K562 (cell line): ENCODE data around the gene KIAA2012. TPM values are rescaled to one million over a fixed set of nuclear protein-coding genes. Genes with fewer than 3 reads are reported as not detected.

Source experiments
- BCOR ChIP-seq: fragments of 450-650 bp; IDR thresholded peaks from 2 replicates; pipeline ENCODE4 v1.6.1; 2016
- FOXA1 ChIP-seq: fragments of 450-650 bp; IDR thresholded peaks from 2 replicates; pipeline ENCODE4 v1.6.1; 2016; ENCODE audit warnings: mild to moderate bottlenecking, borderline replicate concordance
- FOXJ2 ChIP-seq: fragments of 200-800 bp; sonication (Bioruptor generic); IDR thresholded peaks from 2 replicates; pipeline ENCODE4 v1.6.1; 2016; ENCODE audit warnings: missing genetic modification characterization, missing compliant biosample characterization
- FOXM1 ChIP-seq, 2 experiments: fragments of 450-650 bp in 1 of 2; sonication (generic) in 1 of 2; formaldehyde crosslinking in 1 of 2; IDR thresholded peaks; 2 replicates each; pipeline versions ENCODE4 v1.6.1 to v1.9.0; 2017 to 2022; ENCODE audit warnings: low read depth in 2 of 2, mild to moderate bottlenecking in 2 of 2, missing genetic modification reagents in 1 of 2, moderate library complexity in 1 of 2
- L3MBTL2 ChIP-seq: fragments of 450-650 bp; IDR thresholded peaks from 2 replicates; pipeline ENCODE4 v1.6.1; 2016; ENCODE audit warnings: mild to moderate bottlenecking, moderate library complexity
- LARP7 ChIP-seq: fragments of 450-650 bp; IDR thresholded peaks from 2 replicates; pipeline ENCODE4 v1.6.1; 2016
- PCBP2 ChIP-seq: fragments of 200-400 bp; formaldehyde crosslinking; IDR thresholded peaks from 2 replicates; pipeline ENCODE4 v1.6.1; 2018; ENCODE audit warnings: low read length, low read depth, mild to moderate bottlenecking, moderate library complexity; ENCODE audit not compliant: poor library complexity, severe bottlenecking
- SMAD4 ChIP-seq: fragments of 250-450 bp; sonication (Bioruptor Pico); conservative IDR thresholded peaks from 2 replicates; pipeline ENCODE4 v1.8.0; 2021; ENCODE audit warnings: inconsistent platforms, mild to moderate bottlenecking, moderate library complexity
- TAF1 ChIP-seq: IDR thresholded peaks from 2 replicates; pipeline ENCODE4 v1.6.1; 2011; ENCODE audit warnings: mild to moderate bottlenecking, low read length, moderate library complexity; ENCODE audit not compliant: insufficient read depth, control insufficient read depth, severe bottlenecking; ENCODE audit errors: extremely low read depth
- ZFX ChIP-seq: sonication (generic); formaldehyde crosslinking; IDR thresholded peaks from 2 replicates; pipeline ENCODE4 v1.8.0; 2022; ENCODE audit warnings: mild to moderate bottlenecking, missing genetic modification reagents, moderate library complexity
- ZNF778 ChIP-seq: fragments of 450-650 bp; formaldehyde crosslinking; IDR thresholded peaks from 2 replicates; pipeline ENCODE4 v1.4.0; 2020; ENCODE audit warnings: mild to moderate bottlenecking, moderate library complexity
- polyA plus RNA-seq, 8 experiments: library from polyadenylated mRNA; depleted of rRNA in 4 of 8; stranded (reverse) in 5 of 8; unstranded in 3 of 8; fragments of >200 nt; fragmentation: Nextera tagmentation in 2 of 8; fragmentation: Illumina TruSeq in 1 of 8; extraction: Ambion mirVana in 2 of 8; extraction: Trizol in 1 of 8; gene quantifications; 2 replicates each; pipeline versions ENCODE4 v1.2.1 to v1.2.3, GENCODE V29; 2011 to 2014; ENCODE audit warnings: inconsistent platforms in 1 of 8, missing spikeins in 1 of 8
- total RNA-seq, 7 experiments: library from RNA; depleted of rRNA in 6 of 7; stranded (reverse); fragments of >200 nt in 6 of 7; fragmentation: Illumina TruSeq in 2 of 7; extraction: Trizol in 2 of 7; gene quantifications; 2 replicates each; pipeline versions ENCODE4 v1.2.1 to v1.2.3, GENCODE V29; 2011 to 2021; ENCODE audit warnings: low replicate concordance in 1 of 7
- TF ChIP-seq, protein P1 (sequence below): fragments of 250-450 bp; sonication (Bioruptor Pico); IDR thresholded peaks from 2 replicates; pipeline ENCODE4 v1.8.0; 2022; ENCODE audit warnings: moderate library complexity, mild to moderate bottlenecking, inconsistent platforms
- TF ChIP-seq, protein P2 (sequence below): fragments of 450-650 bp; IDR thresholded peaks from 2 replicates; pipeline ENCODE4 v1.6.1; 2017; ENCODE audit warnings: antibody characterized with exemption
- TF ChIP-seq, protein P3 (sequence below), 2 experiments: fragments of 250-450 bp in 1 of 2; fragments of 450-650 bp in 1 of 2; sonication (Bioruptor Pico) in 1 of 2; IDR thresholded peaks; 2 replicates each; pipeline versions ENCODE4 v1.6.1 to v1.8.0; 2016 to 2021; ENCODE audit warnings: mild to moderate bottlenecking in 2 of 2, moderate library complexity in 2 of 2, missing compliant biosample characterization in 1 of 2, missing genetic modification characterization in 1 of 2
- TF ChIP-seq, protein P4 (sequence below): sonication (generic); formaldehyde crosslinking; IDR thresholded peaks from 2 replicates; pipeline ENCODE4 v1.8.0; 2023; ENCODE audit warnings: mild to moderate bottlenecking, missing genetic modification reagents

Gene KIAA2012
- total and polyA plus RNA-seq, 9 of the 15 experiments (the other 6 are each of a cell fraction or from before 2014, with no cell fraction given), result not detected

DNA sequence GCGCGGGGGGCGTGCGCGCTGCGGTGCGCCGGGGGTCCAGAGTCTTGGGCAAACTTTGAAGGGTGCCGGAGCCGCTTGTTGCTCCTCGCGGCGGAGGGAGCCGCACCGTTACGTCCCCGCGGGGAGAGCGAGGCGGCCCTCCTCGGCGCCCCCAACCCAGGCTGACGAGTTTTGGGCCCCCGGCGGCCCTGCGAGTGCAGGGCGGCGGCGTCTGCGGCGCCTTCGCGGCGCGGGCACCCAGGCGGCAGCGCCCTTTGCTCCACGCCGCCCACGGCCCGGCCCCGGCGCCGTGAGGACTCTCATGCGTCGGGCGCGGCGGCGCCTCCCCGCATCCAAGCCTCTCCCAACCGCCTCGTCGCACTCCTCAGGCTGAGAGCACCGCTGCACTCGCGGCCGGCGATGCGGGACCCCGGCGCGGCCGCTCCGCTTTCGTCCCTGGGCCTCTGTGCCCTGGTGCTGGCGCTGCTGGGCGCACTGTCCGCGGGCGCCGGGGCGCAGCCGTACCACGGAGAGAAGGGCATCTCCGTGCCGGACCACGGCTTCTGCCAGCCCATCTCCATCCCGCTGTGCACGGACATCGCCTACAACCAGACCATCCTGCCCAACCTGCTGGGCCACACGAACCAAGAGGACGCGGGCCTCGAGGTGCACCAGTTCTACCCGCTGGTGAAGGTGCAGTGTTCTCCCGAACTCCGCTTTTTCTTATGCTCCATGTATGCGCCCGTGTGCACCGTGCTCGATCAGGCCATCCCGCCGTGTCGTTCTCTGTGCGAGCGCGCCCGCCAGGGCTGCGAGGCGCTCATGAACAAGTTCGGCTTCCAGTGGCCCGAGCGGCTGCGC, 38.6 kb upstream of the KIAA2012 start (continued):
- no peak for TF ChIP-seq FOXJ2
- TF ChIP-seq, protein P1, sequence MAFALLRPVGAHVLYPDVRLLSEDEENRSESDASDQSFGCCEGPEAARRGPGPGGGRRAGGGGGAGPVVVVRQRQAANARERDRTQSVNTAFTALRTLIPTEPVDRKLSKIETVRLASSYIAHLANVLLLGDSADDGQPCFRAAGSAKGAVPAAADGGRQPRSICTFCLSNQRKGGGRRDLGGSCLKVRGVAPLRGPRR, result no peak
- 0 out of 2 replicates have a peak, but pooled peaks have one; percentile 8 for TF ChIP-seq SMAD4 (CRISPR knock-in tag)
- 0 out of 2 replicates have a peak, but pooled peaks have one; percentile 2 for TF ChIP-seq ZFX
- TF ChIP-seq FOXA1, result no peak
- TF ChIP-seq FOXM1 (IDR thresholded peaks at IDR 0.05; ENCODE audit: low read depth), result no peak
- TF ChIP-seq FOXM1 (CRISPR knock-in tag; IDR thresholded peaks at IDR 0.05; ENCODE audit: low read depth), result 0 out of 2 replicates have a peak, but pooled peaks have one; percentile 31
- TF ChIP-seq L3MBTL2, result peak; percentile 40
- no peak for TF ChIP-seq ZNF778
- no peak for TF ChIP-seq LARP7
- no peak for TF ChIP-seq BCOR
- TF ChIP-seq, protein P2, sequence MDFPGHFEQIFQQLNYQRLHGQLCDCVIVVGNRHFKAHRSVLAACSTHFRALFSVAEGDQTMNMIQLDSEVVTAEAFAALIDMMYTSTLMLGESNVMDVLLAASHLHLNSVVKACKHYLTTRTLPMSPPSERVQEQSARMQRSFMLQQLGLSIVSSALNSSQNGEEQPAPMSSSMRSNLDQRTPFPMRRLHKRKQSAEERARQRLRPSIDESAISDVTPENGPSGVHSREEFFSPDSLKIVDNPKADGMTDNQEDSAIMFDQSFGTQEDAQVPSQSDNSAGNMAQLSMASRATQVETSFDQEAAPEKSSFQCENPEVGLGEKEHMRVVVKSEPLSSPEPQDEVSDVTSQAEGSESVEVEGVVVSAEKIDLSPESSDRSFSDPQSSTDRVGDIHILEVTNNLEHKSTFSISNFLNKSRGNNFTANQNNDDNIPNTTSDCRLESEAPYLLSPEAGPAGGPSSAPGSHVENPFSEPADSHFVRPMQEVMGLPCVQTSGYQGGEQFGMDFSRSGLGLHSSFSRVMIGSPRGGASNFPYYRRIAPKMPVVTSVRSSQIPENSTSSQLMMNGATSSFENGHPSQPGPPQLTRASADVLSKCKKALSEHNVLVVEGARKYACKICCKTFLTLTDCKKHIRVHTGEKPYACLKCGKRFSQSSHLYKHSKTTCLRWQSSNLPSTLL, result no peak
- TF ChIP-seq PCBP2, result no peak
- no peak for TF ChIP-seq TAF1
- TF ChIP-seq, protein P3, sequence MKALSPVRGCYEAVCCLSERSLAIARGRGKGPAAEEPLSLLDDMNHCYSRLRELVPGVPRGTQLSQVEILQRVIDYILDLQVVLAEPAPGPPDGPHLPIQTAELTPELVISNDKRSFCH (CRISPR knock-in tag; IDR thresholded peaks at IDR 0.05), result no peak
- TF ChIP-seq, protein P3 (tag; IDR thresholded peaks at IDR 0.05), result no peak
- TF ChIP-seq, protein P4, sequence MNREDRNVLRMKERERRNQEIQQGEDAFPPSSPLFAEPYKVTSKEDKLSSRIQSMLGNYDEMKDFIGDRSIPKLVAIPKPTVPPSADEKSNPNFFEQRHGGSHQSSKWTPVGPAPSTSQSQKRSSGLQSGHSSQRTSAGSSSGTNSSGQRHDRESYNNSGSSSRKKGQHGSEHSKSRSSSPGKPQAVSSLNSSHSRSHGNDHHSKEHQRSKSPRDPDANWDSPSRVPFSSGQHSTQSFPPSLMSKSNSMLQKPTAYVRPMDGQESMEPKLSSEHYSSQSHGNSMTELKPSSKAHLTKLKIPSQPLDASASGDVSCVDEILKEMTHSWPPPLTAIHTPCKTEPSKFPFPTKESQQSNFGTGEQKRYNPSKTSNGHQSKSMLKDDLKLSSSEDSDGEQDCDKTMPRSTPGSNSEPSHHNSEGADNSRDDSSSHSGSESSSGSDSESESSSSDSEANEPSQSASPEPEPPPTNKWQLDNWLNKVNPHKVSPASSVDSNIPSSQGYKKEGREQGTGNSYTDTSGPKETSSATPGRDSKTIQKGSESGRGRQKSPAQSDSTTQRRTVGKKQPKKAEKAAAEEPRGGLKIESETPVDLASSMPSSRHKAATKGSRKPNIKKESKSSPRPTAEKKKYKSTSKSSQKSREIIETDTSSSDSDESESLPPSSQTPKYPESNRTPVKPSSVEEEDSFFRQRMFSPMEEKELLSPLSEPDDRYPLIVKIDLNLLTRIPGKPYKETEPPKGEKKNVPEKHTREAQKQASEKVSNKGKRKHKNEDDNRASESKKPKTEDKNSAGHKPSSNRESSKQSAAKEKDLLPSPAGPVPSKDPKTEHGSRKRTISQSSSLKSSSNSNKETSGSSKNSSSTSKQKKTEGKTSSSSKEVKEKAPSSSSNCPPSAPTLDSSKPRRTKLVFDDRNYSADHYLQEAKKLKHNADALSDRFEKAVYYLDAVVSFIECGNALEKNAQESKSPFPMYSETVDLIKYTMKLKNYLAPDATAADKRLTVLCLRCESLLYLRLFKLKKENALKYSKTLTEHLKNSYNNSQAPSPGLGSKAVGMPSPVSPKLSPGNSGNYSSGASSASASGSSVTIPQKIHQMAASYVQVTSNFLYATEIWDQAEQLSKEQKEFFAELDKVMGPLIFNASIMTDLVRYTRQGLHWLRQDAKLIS, result no peak
